HAP-1 (cell line): ENCODE measurements around the gene HNMT.
"Not testable (repeated sequence)": the region's sequence is repeated elsewhere in the genome, so short reads cannot be mapped to it uniquely, and the experiment has no call there.

Experiments
- DNase-seq, 2 experiments: peaks; one replicate each; pipeline ENCODE4 v3.0.0-alpha.2; 2016 to 2020; ENCODE audit warnings: low spot score in 2 of 2
- H3K27me3 ChIP-seq: fragments of 250-450 bp; sonication (Bioruptor Pico); 2 replicates; pipeline ENCODE4 v1.5.1; 2020; ENCODE audit warnings: low read depth, mild to moderate bottlenecking, moderate library complexity
- H3K36me3 ChIP-seq: fragments of 250-450 bp; sonication (Bioruptor Pico); replicated peaks from 2 replicates; pipeline ENCODE4 v1.5.1; 2020; ENCODE audit warnings: mild to moderate bottlenecking
- H3K4me1 ChIP-seq: fragments of 250-450 bp; sonication (Bioruptor Pico); 2 replicates; pipeline ENCODE4 v1.5.1; 2020; ENCODE audit warnings: mild to moderate bottlenecking
- H3K4me3 ChIP-seq: fragments of 250-450 bp; sonication (Bioruptor Pico); 2 replicates; pipeline ENCODE4 v1.5.1; 2020; ENCODE audit warnings: mild to moderate bottlenecking, moderate library complexity
- H3K9me3 ChIP-seq: fragments of 250-450 bp; sonication (Bioruptor Pico); 2 replicates; pipeline ENCODE4 v1.5.1; 2020; ENCODE audit warnings: mild to moderate bottlenecking, moderate library complexity
- in situ Hi-C: fragments of 300-500 bp; cut with MboI; formaldehyde crosslinking; loops from 3 replicates; pipeline ENCODE4 v1.14.3; 2020; ENCODE audit warnings: low sequenced_read_pairs, inconsistent platforms, mixed read lengths

Gene HNMT

GRCh38 chr2:137971259-137971658 lies 7.0 kb downstream of the HNMT start:
- H3K9me3 ChIP-seq, H3K27me3 ChIP-seq, in situ Hi-C loops, H3K36me3 ChIP-seq, H3K4me3 ChIP-seq, H3K4me1 ChIP-seq, DNase-seq: not testable (repeated sequence)

- no peak for DNase-seq
- Histone ChIP-seq H3K9me3 (no peaks in the 10 kb centered on the region), H3K4me1 (no peaks in the 10 kb centered on the region), H3K27me3 (no peaks in the 10 kb centered on the region), H3K36me3 (no peaks in the 10 kb centered on the region; the same call in 1 of the 2 replicates), H3K4me3 (no peak overlapping the region)
- in situ Hi-C loops, result no loop called here
These were observed 9.0 kb downstream of the HNMT start for GRCh38 chr2:137973280-137973679.

- H3K9me3 ChIP-seq, result no peaks in the 10 kb centered on the region
- in situ Hi-C loops, result no loop called here
- no peak overlapping the region for H3K4me3 ChIP-seq
- H3K27me3 ChIP-seq, result no peaks in the 10 kb centered on the region
- H3K36me3 ChIP-seq, result no peaks in the 10 kb centered on the region; the same call in 1 of the 2 replicates
- no peaks in the 10 kb centered on the region for H3K4me1 ChIP-seq
- no peak for DNase-seq
These were observed 11.3 kb downstream of the HNMT start for GRCh38 chr2:137975280-137976271.

- no peaks in the 10 kb centered on the region for H3K9me3 ChIP-seq
- H3K36me3 ChIP-seq, result no peaks in the 10 kb centered on the region; the same call in 1 of the 2 replicates
- no peak overlapping the region for H3K4me3 ChIP-seq
- H3K27me3 ChIP-seq, result no peaks in the 10 kb centered on the region
- no peak for DNase-seq
- H3K4me1 ChIP-seq, result no peaks in the 10 kb centered on the region
- in situ Hi-C loops, result no loop called here
These were observed 12.0 kb downstream of the HNMT start for GRCh38 chr2:137976274-137976673.

GRCh38 chr2:137977790-137978189 lies 13.5 kb downstream of the HNMT start:
- no peaks in the 10 kb centered on the region for H3K36me3 ChIP-seq
- in situ Hi-C loops, result no loop called here
- no peaks in the 10 kb centered on the region for H3K4me1 ChIP-seq
- no peaks in the 10 kb centered on the region for H3K27me3 ChIP-seq
- no peaks in the 10 kb centered on the region for H3K9me3 ChIP-seq
- H3K4me3 ChIP-seq, result no peak overlapping the region
- DNase-seq, result no peak

GRCh38 chr2:137980459-137980858 lies 16.2 kb downstream of the HNMT start:
- no peak overlapping the region for H3K4me3 ChIP-seq
- H3K9me3 ChIP-seq, result no peaks in the 10 kb centered on the region
- no peaks in the 10 kb centered on the region for H3K27me3 ChIP-seq
- no peaks in the 10 kb centered on the region for H3K4me1 ChIP-seq
- no peak for DNase-seq
- H3K36me3 ChIP-seq, result no peaks in the 10 kb centered on the region
- in situ Hi-C loops, result no loop called here

- no peak overlapping the region for H3K4me3 ChIP-seq
- no peaks in the 10 kb centered on the region for H3K9me3 ChIP-seq
- no peaks in the 10 kb centered on the region for H3K27me3 ChIP-seq
- no peaks in the 10 kb centered on the region for H3K4me1 ChIP-seq
- DNase-seq, result no peak
- H3K36me3 ChIP-seq, result no peaks in the 10 kb centered on the region
- in situ Hi-C loops, result no loop called here
These were observed 16.9 kb downstream of the HNMT start for GRCh38 chr2:137981112-137981656.

- no peaks in the 10 kb centered on the region for H3K36me3 ChIP-seq
- no peaks in the 10 kb centered on the region for H3K9me3 ChIP-seq
- H3K27me3 ChIP-seq, result no peaks in the 10 kb centered on the region
- DNase-seq, result no peak
- in situ Hi-C loops, result no loop called here
- H3K4me3 ChIP-seq, result no peak overlapping the region
- no peaks in the 10 kb centered on the region for H3K4me1 ChIP-seq
These were observed 19.3 kb downstream of the HNMT start for GRCh38 chr2:137983581-137983980.

GRCh38 chr2:137986268-137986667 lies 22.0 kb downstream of the HNMT start:
- Histone ChIP-seq H3K36me3 (no peaks in the 10 kb centered on the region), H3K9me3 (no peaks in the 10 kb centered on the region), H3K4me1 (no peaks in the 10 kb centered on the region; the same call in 1 of the 2 replicates), H3K27me3 (no peaks in the 10 kb centered on the region), H3K4me3 (no peak overlapping the region)
- no peak for DNase-seq
- in situ Hi-C loops, result no loop called here

GRCh38 chr2:137987011-137987410 lies 22.7 kb downstream of the HNMT start:
- Histone ChIP-seq H3K27me3 (no peaks in the 10 kb centered on the region), H3K4me1 (no peaks in the 10 kb centered on the region; the same call in 1 of the 2 replicates), H3K9me3 (no peaks in the 10 kb centered on the region), H3K36me3 (no peaks in the 10 kb centered on the region), H3K4me3 (no peak overlapping the region)
- in situ Hi-C loops, result no loop called here
- no peak for DNase-seq

- peaks cover 9% of the 10 kb centered on the region; the same call in 1 of the 2 replicates for H3K9me3 ChIP-seq
- DNase-seq, result no peak
These were observed 26.8 kb downstream of the HNMT start for GRCh38 chr2:137991078-137991477.

GRCh38 chr2:137992039-137992646 lies 27.9 kb downstream of the HNMT start:
- no peaks in the 10 kb centered on the region; the same call in 1 of the 2 replicates for H3K4me1 ChIP-seq
- no peaks in the 10 kb centered on the region for H3K27me3 ChIP-seq
- peaks cover 9% of the 10 kb centered on the region; the same call in 1 of the 2 replicates for H3K9me3 ChIP-seq
- H3K36me3 ChIP-seq, result no peaks in the 10 kb centered on the region
- H3K4me3 ChIP-seq, result no peak overlapping the region
- in situ Hi-C loops, result no loop called here
- DNase-seq, result peak in 1 of 2 experiments; percentile 53

More at GRCh38 chr2:137991078-137991477, 26.8 kb downstream of the HNMT start:
- H3K27me3 ChIP-seq, result no peaks in the 10 kb centered on the region
- H3K4me3 ChIP-seq, result no peak overlapping the region
- no peaks in the 10 kb centered on the region; the same call in 1 of the 2 replicates for H3K4me1 ChIP-seq
- no peaks in the 10 kb centered on the region for H3K36me3 ChIP-seq
- in situ Hi-C loops, result no loop called here

GRCh38 chr2:137993715-137994476 lies 29.6 kb downstream of the HNMT start:
- H3K27me3 ChIP-seq, in situ Hi-C loops, H3K36me3 ChIP-seq, DNase-seq, H3K4me3 ChIP-seq, H3K9me3 ChIP-seq, H3K4me1 ChIP-seq: not testable (repeated sequence)
